Activated CD8-positive, alpha-beta memory T cell treated with anti-CD3 and anti-CD28 coated beads for 1 hour (primary cell): ENCODE measurements around the gene RAMP3.

Experiments
- DNase-seq, 2 donors: peaks; one replicate each; pipeline ENCODE4 v3.0.0-alpha.2; 2020; ENCODE audit warnings: low read depth in 1 of 2; ENCODE audit errors: extremely low read depth in 1 of 2

The RAMP3 gene

DNA sequence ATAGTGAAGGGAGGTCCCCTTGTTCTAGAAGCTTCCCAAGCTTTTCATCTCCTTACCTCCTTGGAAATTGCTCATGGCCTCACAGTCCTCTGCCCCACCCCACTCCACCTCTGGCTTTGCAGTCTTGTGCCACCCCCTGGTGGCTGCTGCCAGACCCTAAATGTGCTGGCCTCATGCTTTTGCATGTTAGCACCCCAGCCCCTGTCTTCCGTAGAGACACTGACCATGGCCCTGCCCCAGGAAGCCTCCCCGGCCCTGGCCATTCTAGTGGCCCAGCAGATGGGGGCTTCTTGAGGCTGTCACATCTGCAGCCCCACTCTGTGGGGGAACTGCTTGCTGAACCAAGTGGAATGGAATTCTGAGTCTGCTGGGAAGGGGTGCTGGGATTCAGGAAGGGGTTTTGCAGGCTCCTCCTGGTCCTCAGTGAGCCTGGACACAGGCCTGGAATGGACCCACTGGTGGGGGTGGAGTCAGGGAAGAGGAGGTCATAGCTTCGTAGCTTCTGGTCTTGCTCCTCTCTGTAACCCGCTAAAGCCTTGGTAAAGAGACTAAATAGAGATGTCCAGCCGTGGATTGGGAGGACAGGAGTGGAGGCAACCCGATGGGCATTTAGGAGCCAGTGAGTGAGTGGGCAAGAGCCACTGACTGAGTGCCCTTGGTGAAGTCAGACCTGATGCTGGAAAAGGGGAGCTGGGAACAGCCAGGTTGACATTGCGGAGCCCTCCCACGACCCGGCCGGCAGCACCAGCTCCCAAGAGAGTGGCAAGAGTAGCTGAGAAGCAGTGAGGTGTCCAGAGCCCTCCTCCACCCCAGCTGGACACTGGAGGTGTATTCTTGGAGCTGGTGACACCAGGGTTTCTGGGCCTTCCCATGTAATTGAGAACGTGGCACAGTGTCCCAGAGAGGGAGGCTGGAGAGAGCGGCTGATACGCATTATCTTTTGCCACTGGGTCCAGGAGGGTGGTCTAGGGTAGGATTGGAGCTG is 20.9 kb downstream of the RAMP3 start:
- no peak for DNase-seq

DNA sequence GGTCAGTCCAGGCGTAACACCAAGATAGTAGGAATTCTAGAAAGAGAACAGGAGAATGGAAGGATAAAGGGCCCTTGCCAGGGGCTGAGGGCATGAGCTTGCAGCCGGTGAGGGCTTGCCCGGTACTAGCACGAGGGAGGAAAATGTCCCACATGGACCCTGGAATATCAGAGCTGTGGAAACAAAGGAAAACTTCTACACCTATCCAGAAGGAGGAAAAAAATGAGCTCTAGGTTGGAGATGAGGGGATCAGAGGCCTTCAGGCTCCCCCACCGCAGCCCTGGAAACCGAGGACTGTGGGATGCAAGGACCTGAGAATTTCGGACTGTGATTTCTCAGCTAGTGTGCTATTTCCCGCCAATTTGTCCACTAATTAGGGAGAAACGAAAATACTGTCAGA is 22.1 kb downstream of the RAMP3 start:
- DNase-seq: no peak

DNA sequence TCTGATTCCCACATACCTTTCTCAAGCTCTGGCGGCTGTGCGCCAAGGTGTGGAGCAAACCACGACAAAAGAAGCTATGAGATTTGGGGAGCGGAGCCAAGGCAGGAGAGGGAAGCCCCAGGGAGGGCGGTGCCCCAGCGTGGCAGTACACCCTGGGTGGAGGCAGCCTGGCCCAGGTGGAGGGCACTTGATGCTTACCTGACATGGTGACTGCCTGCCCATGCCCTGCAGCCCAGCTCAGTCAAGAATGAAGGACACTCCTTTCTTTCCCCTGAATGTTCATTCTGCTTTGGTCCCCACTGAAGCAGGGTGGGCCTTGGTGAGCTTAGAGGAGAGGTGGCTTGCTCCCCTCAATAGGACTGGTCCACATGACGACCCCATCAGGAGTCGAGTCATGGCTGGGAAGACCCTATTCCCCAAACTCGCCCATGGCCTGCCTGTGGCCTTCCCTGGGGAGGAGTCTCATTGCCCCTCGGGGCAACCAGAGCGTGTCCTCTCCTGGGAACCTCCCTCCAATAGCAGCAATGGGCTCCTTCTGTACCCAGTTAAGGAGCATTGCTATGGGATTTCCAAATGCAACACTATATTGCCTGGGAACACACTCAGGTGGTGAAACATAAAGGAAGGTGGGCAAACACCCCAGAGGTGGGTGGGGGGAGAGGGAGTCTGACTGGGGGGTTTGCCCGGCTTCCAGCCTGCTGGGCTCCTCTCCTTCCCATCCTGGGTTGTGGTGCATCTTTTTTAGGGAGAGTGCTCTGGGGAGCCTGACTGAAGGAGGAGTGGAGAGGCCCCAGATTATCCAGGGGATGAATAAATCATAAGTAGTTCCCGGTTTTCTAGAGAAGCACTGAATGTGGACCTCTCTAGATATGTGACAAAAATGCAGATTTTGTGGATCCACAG is 22.7 kb downstream of the RAMP3 start:
- DNase-seq: no peak

DNA sequence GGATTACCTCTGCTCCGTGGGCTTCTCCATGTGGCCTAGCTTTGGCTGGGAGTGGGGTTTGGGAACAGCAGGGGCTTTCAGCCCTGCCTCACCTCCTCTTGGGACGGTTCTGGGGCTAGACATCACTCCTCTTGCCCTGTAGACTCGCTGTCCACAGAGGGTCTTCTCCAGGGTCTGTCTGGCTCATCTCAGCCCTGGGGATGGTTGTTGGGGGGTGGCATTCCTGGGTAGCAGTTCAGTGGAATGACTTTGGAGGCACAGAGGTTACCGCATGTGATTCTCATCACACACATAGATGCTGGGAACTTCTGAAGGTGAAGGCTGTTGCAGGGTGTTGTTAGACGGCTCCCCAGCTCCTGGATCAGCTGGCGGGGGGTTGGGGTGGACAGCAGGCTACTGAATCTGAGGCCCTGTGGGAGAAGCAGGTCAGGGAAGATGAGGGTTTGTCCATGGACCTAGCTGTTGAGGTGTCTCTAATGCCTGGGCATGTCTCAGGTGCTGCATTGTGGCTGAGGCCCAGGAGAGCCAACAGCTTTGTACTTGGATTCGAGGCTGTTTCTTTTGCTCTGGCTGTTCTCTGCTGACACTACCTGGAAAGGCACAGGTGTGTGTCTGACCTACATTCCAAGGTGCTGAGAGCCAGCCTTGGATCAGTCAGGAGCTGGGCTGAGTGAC is 23.8 kb downstream of the RAMP3 start:
- DNase-seq: no peak

DNA sequence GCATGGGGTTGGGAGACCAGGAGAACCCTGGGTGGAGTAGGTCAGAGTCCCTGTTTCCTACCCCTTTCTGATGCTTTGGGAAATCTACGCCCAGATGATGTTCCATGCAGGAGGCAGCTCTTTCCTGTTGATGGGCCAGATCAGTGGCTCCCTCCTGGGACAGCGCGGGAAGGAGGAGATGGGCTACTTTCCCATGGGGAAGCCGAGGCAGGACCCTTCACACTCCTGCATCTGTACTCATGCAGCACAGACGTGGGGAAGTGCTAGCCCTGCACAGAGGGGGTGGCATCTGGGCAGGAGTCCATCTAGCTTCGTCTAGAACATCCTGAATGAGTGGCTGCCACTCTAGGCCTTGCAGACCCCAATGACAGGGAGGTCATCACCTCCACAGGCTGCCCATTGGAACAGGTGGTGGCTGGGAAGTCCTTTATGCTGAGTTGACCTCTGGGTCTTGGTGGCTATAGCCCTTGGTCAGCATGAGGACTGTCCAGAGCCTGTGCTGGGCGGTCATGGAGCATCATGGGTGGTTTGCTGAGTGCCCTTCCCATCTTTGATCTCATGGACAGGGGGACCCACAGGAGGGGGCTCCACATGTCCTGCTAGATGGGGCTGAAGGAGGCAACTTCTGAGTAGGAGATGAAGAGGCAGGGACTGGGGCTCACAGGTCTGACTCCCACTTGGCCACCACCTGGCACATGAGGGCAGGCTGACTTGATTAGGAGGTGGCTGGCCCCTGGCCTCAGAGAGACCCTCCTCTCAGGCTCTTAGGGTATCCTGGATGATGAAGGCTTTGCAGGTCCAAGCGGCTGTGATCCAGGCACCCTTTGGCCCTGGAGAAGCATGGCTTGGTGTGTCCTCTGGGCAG is 24.6 kb downstream of the RAMP3 start:
- no peak for DNase-seq

DNA sequence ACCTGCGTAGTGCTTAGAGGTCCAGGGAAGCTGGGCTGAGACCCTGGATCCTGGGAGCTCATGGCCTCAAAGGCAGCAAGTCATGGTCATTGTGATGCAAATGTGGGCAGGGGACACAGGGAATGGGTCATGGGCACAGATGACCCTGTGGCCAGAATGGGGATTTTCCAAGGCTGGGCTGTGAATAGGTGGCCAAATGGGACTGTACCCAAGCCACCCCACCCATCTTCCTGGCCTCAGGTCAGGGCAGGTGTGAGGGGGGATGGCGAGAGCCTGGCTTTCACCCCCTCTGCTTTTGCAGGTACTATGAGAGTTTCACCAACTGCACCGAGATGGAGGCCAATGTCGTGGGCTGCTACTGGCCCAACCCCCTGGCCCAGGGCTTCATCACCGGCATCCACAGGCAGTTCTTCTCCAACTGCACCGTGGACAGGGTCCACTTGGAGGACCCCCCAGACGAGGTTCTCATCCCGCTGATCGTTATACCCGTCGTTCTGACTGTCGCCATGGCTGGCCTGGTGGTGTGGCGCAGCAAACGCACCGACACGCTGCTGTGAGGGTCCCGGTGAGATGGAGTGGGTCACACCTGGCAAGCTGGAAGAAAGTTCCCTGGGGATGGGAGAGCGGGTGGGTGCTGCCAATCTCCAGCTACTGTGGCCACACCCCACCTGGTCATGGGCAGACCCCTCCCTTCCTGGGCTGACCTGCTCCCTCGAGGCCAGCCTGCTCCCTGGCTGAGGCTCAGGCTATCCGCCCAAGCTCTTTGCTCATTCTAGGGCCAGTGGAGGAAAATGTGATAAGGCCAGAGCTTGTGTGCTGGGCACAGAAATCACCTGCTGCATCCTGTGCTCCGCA is 25.5 kb downstream of the RAMP3 start:
- DNase-seq: no peak

DNA sequence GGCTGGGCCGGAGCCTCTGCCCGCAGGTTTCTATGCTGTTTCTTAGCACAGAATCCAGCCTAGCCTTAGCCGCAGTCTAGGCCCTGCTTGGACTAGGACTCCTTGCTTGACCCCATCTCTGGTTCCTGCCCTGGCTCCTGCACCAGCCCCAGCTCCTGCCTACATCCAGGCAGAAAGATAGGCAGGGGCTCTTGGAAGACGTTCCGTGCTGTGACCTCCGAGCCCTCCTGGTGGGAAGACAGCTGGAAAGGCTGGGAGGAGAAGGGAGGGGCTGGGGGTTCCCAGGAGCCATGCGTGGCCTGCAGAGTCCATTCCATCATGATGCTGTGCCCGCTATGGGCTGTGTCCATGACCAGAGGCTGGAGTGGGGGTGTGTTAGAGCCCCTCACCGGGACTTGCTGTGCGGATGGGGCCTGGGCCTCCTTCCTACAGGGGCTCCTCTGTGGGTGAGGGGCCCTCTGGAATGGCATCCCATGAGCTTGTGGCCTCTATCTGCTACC is 26.2 kb downstream of the RAMP3 start:
- DNase-seq: no peak

DNA sequence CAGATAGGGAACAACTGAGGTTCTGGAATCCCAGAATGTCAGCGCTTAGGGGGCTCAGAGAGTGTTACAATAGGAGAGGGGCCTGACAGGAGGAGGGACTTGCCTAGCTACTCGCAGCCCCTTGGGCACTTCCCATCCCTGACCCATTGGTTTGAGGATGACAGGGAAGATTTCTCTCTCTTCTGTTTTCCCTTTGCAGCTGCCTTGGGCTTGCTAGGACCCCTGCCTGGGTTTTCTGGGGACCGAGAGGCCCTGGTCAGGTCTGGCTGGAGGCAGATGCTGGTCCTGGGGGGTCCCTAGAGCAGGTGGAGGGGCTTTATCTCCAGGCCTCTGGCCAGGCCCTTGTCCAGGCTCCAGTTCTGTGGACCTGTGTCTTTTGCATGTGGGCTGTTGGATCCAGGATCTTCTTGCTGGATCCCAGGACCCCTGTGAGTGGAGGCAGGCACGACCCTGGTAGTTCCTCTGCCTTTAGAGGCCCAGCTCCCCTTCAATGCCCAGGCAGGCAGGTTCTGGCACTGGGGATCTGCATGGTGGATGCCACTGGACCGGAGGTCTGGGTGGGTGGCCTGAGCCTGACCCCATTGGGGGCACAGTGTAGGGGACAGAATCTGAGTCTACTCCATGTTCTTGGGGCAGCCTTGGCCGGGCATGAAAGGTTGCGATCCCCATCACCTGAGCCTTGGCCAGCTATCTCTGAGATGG is 26.9 kb downstream of the RAMP3 start:
- no peak for DNase-seq

DNA sequence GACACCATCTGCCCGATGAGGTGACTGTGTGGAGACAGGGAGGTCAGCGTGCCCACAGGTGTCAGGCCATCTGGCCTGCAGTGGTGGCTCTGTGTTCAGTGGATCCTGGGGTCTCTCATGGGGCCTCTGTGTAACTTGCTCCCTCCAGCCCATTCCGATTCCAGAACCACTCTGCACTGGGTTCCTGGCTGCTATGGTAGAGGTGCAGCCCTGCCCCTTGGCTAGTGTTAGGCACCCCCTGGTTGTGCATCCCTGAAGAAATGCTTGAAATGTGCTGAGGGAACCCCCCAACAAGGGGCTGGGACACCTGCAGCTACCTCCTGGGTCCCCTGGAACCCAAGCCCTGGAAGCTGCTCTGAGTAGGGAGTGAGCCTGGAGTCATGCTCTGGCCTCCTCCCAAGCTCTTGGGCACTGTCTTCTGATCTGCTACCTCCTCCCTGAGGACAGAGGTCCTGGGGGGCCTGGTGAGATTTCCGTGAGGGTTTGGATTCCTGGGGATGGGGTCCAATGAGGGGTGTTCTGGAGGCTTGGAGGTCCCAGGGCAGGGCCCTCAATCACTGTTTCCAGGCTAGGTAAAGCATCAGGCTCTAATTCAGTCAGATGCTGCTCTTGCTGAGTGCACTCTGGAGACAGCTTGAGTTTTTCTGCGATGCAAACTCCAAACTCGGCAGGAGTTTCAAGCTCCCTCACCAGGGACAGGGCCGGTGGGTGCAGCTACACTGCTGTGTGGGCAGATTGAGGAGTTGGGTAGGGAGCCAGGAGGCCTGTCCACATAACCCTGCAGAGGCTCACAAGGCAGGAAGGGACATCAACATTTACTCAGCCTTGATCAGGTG is 27.7 kb downstream of the RAMP3 start:
- DNase-seq: no peak

DNA sequence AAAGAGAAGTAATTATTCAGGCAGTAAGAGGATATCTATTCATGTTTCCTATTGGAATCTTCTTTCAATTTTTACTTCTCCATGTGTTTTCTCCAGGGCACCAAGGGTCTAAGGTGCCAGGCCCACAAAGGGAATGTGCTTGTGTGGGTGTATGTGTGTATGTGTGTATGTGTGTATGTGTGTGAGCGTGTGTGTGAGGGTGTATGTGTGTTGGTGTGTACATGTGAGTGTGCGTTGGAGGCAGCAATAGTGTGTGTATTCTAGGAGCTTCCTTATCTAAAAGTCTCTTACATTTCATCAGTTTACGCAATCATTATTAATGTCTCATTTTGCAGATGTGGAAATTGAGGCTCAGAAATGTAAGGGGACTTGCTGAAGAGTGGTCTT is 28.3 kb downstream of the RAMP3 start:
- DNase-seq: no peak

DNA sequence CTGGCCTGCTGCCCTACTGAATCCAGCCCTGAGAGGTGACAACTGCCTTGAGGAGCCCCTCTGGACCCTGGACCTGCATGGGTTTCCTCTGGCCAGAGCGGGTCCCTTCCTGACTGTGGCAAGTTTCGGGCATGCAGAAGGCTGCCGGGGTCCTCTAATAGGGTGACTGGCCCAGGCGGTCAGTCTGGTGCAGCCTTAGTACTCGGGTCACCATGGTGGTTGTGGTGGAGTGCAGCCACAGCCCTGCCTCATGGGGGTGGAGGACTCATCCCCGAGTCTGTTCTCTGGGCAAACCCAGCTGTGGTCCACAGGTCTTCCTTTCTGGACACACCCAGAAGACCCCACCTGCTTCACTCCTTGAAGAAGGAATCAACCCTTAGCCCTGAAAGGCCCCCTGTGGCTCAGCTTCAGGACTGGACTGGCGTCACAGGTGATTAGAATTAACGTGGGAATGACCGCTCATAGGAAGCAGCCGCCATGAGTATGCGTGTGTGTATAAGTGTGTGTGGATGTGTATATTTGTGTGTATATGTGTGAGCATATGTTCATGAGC is 28.7 kb downstream of the RAMP3 start:
- no peak for DNase-seq

DNA sequence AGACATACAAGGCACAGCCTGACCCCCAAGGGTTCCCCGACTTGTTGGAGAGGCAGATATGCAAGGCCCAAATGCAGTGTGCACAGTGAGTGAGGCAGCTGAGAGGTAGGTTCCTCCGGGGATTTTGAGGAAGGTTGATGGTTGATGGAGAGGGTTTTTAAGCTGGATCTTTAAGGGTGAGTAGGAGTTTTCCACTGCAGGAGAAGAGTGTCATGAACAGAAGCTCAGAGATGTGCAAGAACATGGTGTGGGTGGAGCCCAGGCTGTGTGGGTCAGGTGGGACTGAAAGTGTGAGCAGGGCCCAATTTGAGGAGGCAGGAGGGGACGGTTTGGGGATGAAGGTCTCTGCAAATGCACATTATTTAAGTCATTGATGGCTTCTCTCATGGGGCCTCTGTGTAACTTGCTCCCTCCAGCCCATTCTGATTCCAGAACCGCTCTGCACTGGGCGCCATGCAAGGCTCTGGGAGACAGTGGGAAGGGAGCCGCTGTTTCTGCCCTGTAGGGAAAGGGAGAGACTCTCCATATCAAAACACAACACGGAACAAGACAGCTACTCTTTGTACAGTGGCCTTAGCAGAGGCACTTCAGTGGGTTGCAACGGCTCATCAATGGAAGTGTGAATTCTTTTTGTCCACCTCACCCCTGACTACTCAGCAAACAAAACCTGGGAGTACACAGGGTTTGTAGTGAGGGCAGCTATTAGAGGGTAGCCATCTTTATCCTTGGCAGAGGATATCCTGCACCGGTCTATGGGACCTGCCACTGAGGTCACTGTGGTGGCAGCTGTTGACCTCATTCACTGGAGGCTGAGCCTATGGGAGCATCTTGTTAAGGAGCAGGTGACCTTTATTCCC is 29.7 kb downstream of the RAMP3 start:
- no peak for DNase-seq

DNA sequence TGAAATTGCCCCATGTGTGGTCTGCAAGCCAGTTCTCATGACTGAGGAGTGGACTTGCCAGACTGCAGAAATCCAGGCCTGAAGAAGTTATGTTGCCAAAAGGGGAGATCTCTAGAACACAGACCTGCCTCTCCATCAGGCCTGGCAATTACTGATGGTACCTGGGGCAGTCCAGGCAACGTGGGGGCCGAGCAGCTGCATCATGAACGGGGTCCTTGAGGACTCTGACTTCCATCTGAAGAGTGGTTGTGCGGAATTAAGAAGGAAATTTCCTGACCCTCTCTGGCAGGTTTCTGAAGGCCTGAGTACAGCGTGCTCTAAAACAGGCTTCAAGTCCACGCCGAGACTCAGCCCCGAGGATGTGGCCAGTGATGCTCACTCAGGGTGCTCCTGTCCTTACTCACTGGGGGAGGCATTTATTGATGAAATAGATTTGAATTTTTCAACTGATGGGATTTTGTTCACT is 30.4 kb downstream of the RAMP3 start:
- no peak for DNase-seq

DNA sequence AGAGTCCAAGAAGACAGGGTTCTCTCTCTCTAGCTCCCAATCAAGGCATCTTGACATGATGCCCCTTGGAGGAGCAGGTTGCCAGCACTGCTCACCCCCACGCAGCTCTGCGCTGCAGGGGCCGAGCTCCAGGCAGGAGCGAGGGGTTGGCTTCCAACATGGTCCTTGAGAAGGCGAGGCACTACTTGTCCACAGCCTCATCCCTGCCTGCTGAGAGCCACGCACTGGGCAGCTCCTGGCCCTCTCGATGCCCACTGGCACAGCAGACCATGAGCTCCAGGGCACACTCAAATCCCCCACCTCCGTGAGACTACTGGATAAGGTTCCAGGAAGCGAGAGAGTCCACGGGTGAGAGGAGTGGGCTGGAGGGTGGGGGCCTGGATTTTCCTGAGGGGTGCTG is 31.1 kb downstream of the RAMP3 start:
- no peak for DNase-seq

DNA sequence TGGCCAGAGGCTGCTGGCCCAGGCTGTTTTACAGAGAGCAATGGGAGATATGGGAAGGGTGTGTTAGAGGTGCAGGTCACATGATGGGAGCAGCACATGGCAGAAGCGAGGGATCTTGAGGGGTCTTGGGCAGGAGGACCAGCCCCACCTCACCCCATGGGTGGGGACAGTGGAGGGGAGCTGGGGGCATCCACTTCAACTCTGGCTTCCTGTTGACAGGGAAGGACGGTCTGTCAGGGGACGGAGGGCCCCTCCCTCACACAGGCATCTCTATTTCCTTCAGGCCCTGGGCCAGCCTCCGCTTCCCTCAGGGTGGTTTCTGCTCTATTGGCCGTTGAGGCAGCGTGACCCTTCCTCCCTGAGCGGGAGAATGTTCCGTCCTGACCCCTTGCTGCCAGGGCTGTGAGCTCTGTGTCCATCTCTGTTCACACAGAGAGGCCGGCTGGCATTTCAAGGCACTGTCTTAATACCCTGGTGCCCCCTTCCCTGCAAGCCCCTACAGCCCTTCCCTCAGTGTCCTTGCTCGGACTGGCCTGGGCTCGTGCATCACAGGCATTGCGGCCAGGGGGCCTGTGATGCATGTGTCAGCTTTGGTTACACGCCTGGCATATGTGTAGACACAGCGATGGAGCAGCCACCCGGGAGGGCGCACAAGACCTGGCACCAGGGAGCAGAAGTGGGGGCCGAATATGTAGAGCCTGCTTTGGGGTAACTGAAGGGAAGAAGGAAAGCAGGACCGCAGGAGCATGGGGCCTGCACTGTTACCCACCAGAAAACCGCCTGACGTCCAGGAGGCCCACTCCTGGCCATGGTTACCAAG is 31.8 kb downstream of the RAMP3 start:
- DNase-seq: no peak
